Measurements from ENCODE around the gene DNAAF2.

DNA sequence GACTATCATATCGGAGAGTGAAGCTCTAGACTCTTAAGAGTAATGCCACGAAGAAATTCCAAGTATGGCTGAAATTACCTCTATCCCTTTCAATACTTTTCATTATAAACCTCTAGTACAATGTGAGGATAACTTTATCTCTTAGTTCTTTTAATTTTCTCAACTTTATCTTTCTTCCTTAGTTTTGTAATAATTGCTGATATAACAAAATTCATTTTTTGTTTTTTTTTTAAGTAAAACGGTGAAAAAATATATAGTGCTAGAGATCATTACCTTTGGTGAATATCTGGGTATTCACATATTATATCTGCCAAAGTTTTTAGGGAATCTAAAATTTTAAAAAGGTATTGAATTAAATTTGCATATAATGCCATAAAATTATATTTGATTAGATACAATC lies 19.5 kb upstream of the DNAAF2 start:
- TF ChIP-seq, protein P1, sequence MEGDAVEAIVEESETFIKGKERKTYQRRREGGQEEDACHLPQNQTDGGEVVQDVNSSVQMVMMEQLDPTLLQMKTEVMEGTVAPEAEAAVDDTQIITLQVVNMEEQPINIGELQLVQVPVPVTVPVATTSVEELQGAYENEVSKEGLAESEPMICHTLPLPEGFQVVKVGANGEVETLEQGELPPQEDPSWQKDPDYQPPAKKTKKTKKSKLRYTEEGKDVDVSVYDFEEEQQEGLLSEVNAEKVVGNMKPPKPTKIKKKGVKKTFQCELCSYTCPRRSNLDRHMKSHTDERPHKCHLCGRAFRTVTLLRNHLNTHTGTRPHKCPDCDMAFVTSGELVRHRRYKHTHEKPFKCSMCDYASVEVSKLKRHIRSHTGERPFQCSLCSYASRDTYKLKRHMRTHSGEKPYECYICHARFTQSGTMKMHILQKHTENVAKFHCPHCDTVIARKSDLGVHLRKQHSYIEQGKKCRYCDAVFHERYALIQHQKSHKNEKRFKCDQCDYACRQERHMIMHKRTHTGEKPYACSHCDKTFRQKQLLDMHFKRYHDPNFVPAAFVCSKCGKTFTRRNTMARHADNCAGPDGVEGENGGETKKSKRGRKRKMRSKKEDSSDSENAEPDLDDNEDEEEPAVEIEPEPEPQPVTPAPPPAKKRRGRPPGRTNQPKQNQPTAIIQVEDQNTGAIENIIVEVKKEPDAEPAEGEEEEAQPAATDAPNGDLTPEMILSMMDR (IDR thresholded peaks at IDR 0.05), result no peak
- no peak for TF ChIP-seq POLR2A (IDR thresholded peaks at IDR 0.05)
